Measurements from ENCODE around the gene SAMD1. TPM values are rescaled to one million over a fixed set of nuclear protein-coding genes. Genes with fewer than 3 reads are reported as not detected.

SAMD1 gene
- total and polyA plus RNA-seq, 2 of the 13 experiments (the other 11 are each of a cell fraction or from before 2014, with no cell fraction given): 17.5 to 45.0 TPM

GRCh38 chr19:14091081-14091812 lies 696 bp upstream of the SAMD1 start (continued):
- TF ChIP-seq MTA1 (CRISPR knock-in tag; IDR thresholded peaks at IDR 0.05; ENCODE audit: borderline replicate concordance) (peak; percentile 16; the same call in 1 of the 2 replicates), GATAD2A (CRISPR knock-in tag; IDR thresholded peaks at IDR 0.05) (no peak), RAD21 (CRISPR knock-in tag; IDR thresholded peaks at IDR 0.05) (peak; percentile 45; the same call in 1 of the 2 replicates), ZBTB10 (CRISPR knock-in tag; IDR thresholded peaks at IDR 0.05; ENCODE audit: borderline replicate concordance) (peak; percentile 96), TBX2 (CRISPR knock-in tag; IDR thresholded peaks at IDR 0.05; ENCODE audit: borderline replicate concordance) (peak; percentile 34; the same call in 1 of the 2 replicates), ZBTB21 (CRISPR knock-in tag; IDR thresholded peaks at IDR 0.05) (no peak), ZNF160 (CRISPR knock-in tag; IDR thresholded peaks at IDR 0.05) (0 out of 2 replicates have a peak, but pooled peaks have one; percentile 21), RORA (CRISPR knock-in tag; IDR thresholded peaks at IDR 0.05) (no peak), HNF4A (CRISPR knock-in tag; IDR thresholded peaks at IDR 0.05) (0 out of 2 replicates have a peak, but pooled peaks have one; percentile 23), ZNF782 (CRISPR knock-in tag; IDR thresholded peaks at IDR 0.05; ENCODE audit: borderline replicate concordance) (no peak), ZNF18 (CRISPR knock-in tag; IDR thresholded peaks at IDR 0.05; ENCODE audit: insufficient replicate concordance) (peak; percentile 34), ZBTB2 (CRISPR knock-in tag; IDR thresholded peaks at IDR 0.05; ENCODE audit: low read depth) (peak; percentile 67), HNRNPUL1 (IDR thresholded peaks at IDR 0.05; ENCODE audit: low read depth, low read length) (no peak), NR2F6 (IDR thresholded peaks at IDR 0.05) (peak; percentile 39), NR2F6 (CRISPR knock-in tag; IDR thresholded peaks at IDR 0.05) (peak; percentile 47), ZFX (CRISPR knock-in tag; IDR thresholded peaks at IDR 0.05; ENCODE audit: low read depth) (peak; percentile 65), CSRNP1 (CRISPR knock-in tag; IDR thresholded peaks at IDR 0.05) (0 out of 2 replicates have a peak, but pooled peaks have one; percentile 40), CHD4 (IDR thresholded peaks at IDR 0.05; ENCODE audit: borderline replicate concordance, low read length) (peak; percentile 78), RXRA (CRISPR knock-in tag; IDR thresholded peaks at IDR 0.05) (no peak), KDM2A (CRISPR knock-in tag; IDR thresholded peaks at IDR 0.05; ENCODE audit: borderline replicate concordance, low read depth) (peak; percentile 74), ZNF777 (CRISPR knock-in tag; IDR thresholded peaks at IDR 0.05) (0 out of 2 replicates have a peak, but pooled peaks have one; percentile 22), GATA4 (IDR thresholded peaks at IDR 0.05; ENCODE audit: borderline replicate concordance, low read depth) (no peak)
